Adipocyte (in vitro differentiated cells): ENCODE results near the gene DRAP1.
A peak's percentile ranks its signal among the peaks of the same experiment; 100 is the strongest.

Source experiments
- DNase-seq: peaks from one replicate; pipeline ENCODE4 v3.0.0-alpha.2; 2015; ENCODE audit warnings: low read depth
- H3K27me3 ChIP-seq: replicated peaks from 2 replicates; pipeline ENCODE4 v1.7.0; 2013; ENCODE audit warnings: mild to moderate bottlenecking, low read length, moderate library complexity; ENCODE audit not compliant: control insufficient read depth, insufficient read depth
- H3K36me3 ChIP-seq: 2 replicates; pipeline ENCODE4 v1.7.0; 2013; ENCODE audit warnings: low read length, mild to moderate bottlenecking, moderate library complexity; ENCODE audit not compliant: control insufficient read depth, insufficient read depth, severe bottlenecking
- H3K4me1 ChIP-seq: 2 replicates; pipeline ENCODE4 v1.7.0; 2013; ENCODE audit warnings: mild to moderate bottlenecking, low read length, moderate library complexity; ENCODE audit not compliant: control insufficient read depth, insufficient read depth
- H3K4me3 ChIP-seq: 2 replicates; pipeline ENCODE4 v1.7.0; 2013; ENCODE audit warnings: mild to moderate bottlenecking, low read length, moderate library complexity
- H3K9ac ChIP-seq: 2 replicates; pipeline ENCODE4 v1.7.0; 2013; ENCODE audit warnings: mild to moderate bottlenecking, low read length, moderate library complexity
- H3K9me3 ChIP-seq: 2 replicates; pipeline ENCODE4 v1.7.0; 2013; ENCODE audit warnings: mild to moderate bottlenecking, low read length, moderate library complexity; ENCODE audit not compliant: control insufficient read depth

Gene DRAP1

DNA sequence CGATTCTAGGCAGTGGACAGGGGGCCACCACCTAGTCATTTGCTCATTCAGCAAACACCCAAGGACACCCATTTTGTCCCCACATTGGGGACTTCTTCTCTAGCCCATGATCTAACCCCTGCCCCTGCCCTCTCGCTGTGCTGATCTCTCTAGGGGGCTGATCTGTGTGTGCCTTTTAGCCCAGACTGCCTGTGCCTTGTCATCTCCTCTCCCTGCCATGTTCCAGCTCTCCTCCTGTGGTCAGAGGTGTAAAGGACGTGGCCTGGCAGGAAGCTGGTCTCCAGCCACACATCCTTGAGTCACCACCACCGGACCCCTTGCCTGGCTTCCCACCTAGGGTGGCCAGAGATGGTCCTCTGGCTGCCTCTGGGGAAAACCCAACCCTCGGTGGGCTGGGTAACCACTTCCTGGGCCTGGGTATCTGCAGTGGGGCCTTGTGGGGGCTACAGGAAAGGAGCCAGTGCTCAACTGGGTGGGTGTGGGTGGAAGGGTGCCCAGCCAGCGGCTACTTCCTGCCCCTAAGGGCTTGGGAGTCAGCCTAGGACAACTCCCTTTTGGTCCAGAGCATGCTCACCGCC is 38.3 kb upstream of the DRAP1 start:
- H3K27me3 ChIP-seq, result no peaks in the 10 kb centered on the region
- H3K9me3 ChIP-seq, result no peaks in the 10 kb centered on the region
- no peak overlapping the region for H3K9ac ChIP-seq
- no peak overlapping the region for H3K4me3 ChIP-seq
- H3K4me1 ChIP-seq, result no peaks in the 10 kb centered on the region
- DNase-seq, result no peak
- peaks cover 34% of the 10 kb centered on the region for H3K36me3 ChIP-seq

DNA sequence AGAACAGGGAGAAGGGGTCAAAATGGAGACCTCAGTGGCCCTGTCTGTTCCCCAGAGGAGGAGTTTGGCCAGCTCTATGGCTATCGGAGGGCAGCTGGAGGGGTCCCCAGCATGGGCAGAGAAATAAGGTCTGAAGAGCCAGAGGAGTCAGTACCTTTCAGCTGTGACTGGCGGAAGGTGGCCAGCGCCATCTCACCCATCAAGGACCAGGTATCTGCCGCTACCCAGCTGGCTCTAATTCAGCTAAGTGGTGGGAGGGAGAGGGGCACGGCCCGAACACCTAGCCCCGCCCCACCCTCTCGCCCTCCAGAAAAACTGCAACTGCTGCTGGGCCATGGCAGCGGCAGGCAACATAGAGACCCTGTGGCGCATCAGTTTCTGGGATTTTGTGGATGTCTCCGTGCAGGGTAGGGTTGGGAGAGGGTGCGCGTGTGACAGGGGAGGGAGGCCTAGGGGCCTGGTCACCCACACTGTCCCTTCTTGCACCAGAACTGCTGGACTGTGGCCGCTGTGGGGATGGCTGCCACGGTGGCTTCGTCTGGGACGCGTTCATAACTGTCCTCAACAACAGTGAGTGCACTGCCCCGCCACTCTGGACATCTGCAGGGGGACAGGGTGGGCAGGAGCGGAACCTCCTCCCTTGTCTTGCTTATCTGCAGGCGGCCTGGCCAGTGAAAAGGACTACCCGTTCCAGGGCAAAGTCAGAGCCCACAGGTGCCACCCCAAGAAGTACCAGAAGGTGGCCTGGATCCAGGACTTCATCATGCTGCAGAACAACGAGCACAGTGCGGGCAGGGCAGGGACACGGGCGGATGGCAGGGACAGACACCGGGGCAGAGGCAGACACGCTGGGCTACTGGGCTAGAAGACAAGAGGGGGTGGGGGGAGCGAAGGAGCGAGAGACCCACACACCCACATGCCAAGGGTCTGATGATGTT is 36.8 kb upstream of the DRAP1 start:
- H3K4me1 ChIP-seq, result peaks cover 11% of the 10 kb centered on the region
- no peaks in the 10 kb centered on the region for H3K9me3 ChIP-seq
- no peak for DNase-seq
- no peak overlapping the region for H3K4me3 ChIP-seq
- H3K9ac ChIP-seq, result no peak overlapping the region
- no peaks in the 10 kb centered on the region for H3K27me3 ChIP-seq
- H3K36me3 ChIP-seq, result peaks cover 45% of the 10 kb centered on the region

DNA sequence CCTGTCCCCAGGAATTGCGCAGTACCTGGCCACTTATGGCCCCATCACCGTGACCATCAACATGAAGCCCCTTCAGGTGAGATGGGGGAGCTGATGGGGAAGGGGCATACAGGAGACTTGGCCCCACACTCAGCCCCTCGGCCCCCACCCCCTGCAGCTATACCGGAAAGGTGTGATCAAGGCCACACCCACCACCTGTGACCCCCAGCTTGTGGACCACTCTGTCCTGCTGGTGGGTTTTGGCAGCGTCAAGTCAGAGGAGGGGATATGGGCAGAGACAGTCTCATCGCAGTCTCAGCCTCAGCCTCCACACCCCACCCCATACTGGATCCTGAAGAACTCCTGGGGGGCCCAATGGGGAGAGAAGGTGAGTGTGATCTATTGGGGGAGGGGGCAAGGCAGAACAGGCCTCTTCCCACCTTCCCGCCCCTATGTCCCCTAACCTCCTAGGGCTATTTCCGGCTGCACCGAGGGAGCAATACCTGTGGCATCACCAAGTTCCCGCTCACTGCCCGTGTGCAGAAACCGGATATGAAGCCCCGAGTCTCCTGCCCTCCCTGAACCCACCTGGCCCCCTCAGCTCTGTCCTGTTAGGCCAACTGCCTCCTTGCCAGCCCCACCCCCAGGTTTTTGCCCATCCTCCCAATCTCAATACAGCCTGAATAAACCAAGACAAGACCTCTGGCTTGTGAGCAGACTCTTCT is 36.0 kb upstream of the DRAP1 start:
- H3K9me3 ChIP-seq, result no peaks in the 10 kb centered on the region
- no peak for DNase-seq
- H3K4me1 ChIP-seq, result peaks cover 16% of the 10 kb centered on the region
- H3K4me3 ChIP-seq, result no peak overlapping the region
- no peak overlapping the region for H3K9ac ChIP-seq
- H3K27me3 ChIP-seq, result no peaks in the 10 kb centered on the region
- peaks cover 45% of the 10 kb centered on the region for H3K36me3 ChIP-seq

DNA sequence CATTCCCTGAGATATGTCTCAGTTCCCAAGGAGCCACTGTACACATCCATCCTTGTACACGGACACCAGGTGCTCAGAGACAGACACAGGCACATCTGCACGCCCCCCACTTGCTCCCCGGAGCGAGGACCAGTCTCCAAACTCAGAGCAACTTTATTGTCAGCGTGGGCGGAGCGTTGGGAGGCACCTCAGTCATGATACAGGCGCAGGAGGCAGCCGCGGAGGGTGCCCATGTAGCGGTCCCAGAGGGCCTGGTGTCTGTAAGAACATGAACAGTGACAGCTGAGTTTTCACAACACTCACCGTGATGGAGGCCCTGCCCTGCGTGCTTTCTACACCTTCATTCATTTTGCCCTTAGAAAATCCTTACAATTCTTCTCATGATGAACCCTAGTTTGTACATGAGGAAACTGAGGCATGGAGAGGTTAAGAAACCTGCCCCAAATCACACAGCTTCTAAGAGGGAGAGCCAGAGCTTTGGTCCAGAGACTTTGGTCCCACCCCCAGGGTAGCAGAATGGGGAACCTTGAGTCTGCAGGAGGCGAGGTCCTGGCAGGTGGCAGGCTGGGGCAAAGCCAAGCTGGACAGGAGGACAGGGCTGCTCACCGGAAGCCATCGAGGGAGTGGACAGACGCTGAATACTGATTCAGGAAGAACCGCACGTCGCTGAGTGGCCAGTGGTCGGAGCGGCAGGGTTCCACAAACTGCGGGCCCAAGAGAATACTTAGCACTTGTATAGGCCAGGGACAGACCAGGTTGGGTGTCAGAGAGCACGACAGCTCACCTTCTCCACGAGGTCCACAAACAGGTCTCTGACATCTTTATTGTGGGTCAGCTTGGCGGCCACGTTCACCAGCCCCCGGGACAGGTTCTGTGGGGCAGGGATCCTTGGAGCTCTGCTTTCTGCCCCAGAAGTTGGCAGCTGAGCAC is 35.2 kb upstream of the DRAP1 start:
- Histone ChIP-seq H3K27me3 (no peaks in the 10 kb centered on the region), H3K4me1 (peaks cover 22% of the 10 kb centered on the region), H3K4me3 (no peak overlapping the region), H3K9me3 (no peaks in the 10 kb centered on the region), H3K9ac (no peak overlapping the region), H3K36me3 (peaks cover 45% of the 10 kb centered on the region)
- DNase-seq, result no peak

DNA sequence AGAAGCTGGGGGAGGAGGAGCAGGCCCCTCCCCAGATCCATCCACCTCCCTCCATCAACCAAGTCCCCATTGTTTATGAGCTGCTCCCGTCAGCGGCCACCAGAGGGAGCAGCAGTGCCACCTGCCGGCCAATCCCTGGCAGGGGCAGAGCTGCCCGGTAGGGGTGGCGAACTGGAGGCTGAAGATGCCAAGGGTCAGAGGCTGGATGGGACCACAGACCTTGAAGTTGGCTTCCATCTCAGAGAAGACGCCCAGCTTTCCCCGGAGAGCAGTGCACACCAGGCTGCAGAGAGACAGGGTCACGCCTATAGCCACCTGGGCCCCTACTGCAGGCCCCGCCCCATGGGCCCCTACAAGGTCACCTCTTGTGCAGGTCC is 34.5 kb upstream of the DRAP1 start:
- peaks cover 25% of the 10 kb centered on the region for H3K4me1 ChIP-seq
- no peak overlapping the region for H3K4me3 ChIP-seq
- peaks cover 45% of the 10 kb centered on the region for H3K36me3 ChIP-seq
- H3K27me3 ChIP-seq, result no peaks in the 10 kb centered on the region
- no peak overlapping the region for H3K9ac ChIP-seq
- H3K9me3 ChIP-seq, result no peaks in the 10 kb centered on the region
- DNase-seq, result peak; percentile 88

DNA sequence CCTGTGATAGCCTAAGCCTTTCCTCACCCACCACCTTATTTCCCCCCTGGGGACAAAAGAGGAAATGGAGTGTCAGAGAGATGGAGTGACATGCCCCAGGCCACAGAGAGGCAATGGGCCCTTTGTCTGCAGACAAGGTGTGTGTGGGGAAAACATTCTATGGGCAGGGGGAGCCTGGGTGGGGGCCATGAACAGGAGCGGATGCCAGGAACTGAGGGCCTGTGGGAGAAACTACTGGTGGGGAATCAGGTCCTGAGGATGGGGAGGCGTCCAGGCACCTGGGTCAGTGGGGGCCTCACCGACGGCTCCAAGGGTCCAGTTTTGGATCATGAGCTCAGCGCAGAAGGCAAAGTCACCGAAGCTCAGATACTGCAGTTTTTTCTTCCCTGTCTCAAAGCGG is 34.0 kb upstream of the DRAP1 start:
- H3K27me3 ChIP-seq, result no peaks in the 10 kb centered on the region

DNA sequence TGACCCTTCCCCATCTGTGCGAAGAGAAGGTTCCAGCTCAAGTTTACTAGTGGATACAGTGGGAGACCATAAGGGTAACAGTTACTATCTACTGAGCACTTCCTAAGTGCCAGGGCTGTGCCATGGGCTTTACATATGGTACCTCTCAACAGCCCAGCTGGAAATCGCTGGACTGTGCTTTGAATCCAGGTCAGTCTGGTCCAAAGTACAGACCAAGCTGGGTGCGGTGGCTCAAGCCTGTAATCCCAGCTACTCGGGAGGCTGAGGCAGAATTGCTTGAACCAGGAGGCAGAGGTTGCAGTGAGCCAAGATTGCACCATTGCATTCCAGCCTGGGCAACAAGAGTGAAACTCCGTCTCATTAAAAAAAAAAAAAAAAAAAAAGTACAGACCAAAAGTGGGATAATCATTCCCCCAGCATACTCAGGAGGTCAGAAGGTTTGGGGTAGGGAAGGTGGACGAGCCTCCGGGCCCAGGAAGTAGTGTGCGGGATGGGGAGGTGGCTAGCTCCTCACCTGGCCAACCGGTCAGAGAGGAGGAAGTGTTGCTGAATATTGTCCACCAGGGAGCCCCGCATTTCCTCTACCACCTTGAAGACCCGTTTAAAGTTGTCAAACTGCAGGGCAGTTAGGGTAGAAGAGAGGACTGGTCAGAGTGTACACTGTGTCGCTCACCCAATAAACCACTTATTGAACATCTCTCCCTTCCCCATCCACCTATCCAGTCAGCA is 33.3 kb upstream of the DRAP1 start:
- peak overlapping the region; percentile 99 for H3K9ac ChIP-seq
- DNase-seq, result no peak
- no peaks in the 10 kb centered on the region for H3K27me3 ChIP-seq
- H3K36me3 ChIP-seq, result peaks cover 45% of the 10 kb centered on the region
- peaks cover 31% of the 10 kb centered on the region for H3K4me1 ChIP-seq
- H3K9me3 ChIP-seq, result no peaks in the 10 kb centered on the region
- no peak overlapping the region for H3K4me3 ChIP-seq

More for the DNA sequence above, 34.0 kb upstream of the DRAP1 start:
- H3K9ac ChIP-seq, result no peak overlapping the region
- peaks cover 30% of the 10 kb centered on the region for H3K4me1 ChIP-seq
- peaks cover 45% of the 10 kb centered on the region for H3K36me3 ChIP-seq
- H3K4me3 ChIP-seq, result no peak overlapping the region
- no peaks in the 10 kb centered on the region for H3K9me3 ChIP-seq
- no peak for DNase-seq

DNA sequence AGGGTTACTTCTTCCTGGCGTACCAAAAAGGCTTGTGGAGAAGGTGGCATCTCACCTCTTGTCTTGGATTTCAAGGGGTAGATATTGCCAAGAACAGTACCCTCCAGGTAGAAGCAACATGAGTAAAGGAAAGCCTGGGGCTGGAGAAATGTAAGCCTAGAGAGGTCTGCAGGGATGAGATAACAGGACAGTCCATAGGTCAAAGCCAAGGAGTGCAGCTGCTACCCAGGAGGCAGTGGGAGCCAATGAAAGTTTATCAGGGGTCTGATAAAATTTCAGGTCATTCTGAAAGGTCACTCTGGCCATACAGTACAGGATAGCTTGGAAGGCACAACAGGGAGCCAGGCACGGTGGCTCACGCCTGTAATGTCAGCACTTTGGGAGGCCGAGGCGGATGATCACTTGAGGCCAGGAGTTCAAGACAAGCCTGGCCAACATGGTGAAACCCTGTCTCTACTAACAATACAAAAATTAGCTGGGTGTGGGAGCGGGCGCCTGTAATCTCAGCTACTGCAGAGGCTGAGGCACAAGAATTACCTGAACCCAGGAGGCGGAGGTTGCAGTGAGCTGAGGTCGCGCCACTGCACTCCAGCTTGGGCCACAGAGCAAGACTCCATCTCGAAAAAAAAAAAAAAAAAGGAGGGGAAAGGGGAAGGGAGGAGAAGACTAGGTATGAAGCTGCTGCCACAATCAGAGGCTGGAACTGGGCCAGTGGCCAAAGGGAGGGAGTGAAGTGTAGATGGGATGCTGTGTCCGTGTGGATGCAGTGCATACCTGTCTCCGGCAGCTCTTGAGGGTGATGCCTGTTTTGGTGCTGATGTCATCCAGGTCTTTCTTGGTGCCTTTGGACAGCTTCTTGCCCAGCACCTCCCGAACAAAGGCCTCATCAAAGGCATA is 32.2 kb upstream of the DRAP1 start:
- no peak for DNase-seq
- peaks cover 36% of the 10 kb centered on the region for H3K4me1 ChIP-seq
- peaks cover 47% of the 10 kb centered on the region for H3K36me3 ChIP-seq
- H3K9me3 ChIP-seq, result no peaks in the 10 kb centered on the region
- H3K4me3 ChIP-seq, result peak overlapping the region; percentile 89
- peak overlapping the region; percentile 99 for H3K9ac ChIP-seq
- no peaks in the 10 kb centered on the region for H3K27me3 ChIP-seq

DNA sequence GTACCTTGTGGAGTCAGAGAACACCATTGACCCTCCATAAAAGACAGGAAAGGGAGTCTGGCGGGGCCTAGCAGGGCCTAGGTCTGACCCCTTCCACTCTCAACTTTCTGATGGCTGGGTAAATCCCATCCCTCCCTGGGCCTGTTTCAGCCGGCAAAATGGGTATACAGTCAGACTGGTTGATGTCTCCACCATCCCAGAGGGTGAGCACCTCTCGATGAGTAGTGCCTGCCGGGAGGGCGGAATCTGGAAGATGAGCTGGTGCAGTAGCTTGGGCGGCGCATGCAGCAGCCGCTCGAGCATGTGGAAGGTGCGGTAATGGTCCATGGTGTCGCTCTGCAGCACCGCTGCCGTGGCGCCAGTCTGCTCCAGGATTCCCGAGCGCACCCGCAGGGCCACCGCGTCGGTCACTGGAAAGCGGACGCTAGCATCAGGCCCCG is 31.5 kb upstream of the DRAP1 start:
- Histone ChIP-seq H3K36me3 (peaks cover 49% of the 10 kb centered on the region), H3K9ac (peak overlapping the region; percentile 99), H3K27me3 (no peaks in the 10 kb centered on the region), H3K4me1 (peaks cover 43% of the 10 kb centered on the region), H3K4me3 (peak overlapping the region; percentile 89), H3K9me3 (no peaks in the 10 kb centered on the region)
- DNase-seq, result no peak
